Measurements from ENCODE around the gene C19orf53. TPM values are rescaled to one million over a fixed set of nuclear protein-coding genes. Genes with fewer than 3 reads are reported as not detected.

C19orf53 gene
- polyA plus RNA-seq, 3 donors: 125 to 156 (median 132) TPM

- Mint-ChIP-seq H3K36me3 (peaks cover 7 to 21% of the 10 kb centered on the region in 2 donors), H3K9me3 (no peaks in the 10 kb centered on the region), H3K27me3 (ENCODE audit: low read depth in 3 of 3) (peaks cover 0 to 4% (median 0%) of the 10 kb centered on the region in 3 donors), H3K4me3 (no peak overlapping the region), H3K4me1 (peaks cover 19% of the 10 kb centered on the region), H3K27ac (no peak overlapping the region)
- Histone ChIP-seq H3K27ac (ENCODE audit: low read depth in 1 of 2, low read length in 2 of 2) (no peak overlapping the region), H4K20me1 (ENCODE audit: insufficient read depth, low read length) (no peaks in the 10 kb centered on the region), H3K9me3 (replicated peaks in 1 of 2; ENCODE audit: control insufficient read depth in 1 of 2, insufficient read depth in 1 of 2, low read length in 2 of 2) (no peaks in the 10 kb centered on the region), H3K4me2 (replicated peaks; ENCODE audit: extremely low read depth, low read length, poor library complexity, severe bottlenecking) (no peak overlapping the region), H2AFZ (ENCODE audit: insufficient read depth, low read depth, low read length, poor library complexity, severe bottlenecking) (no peak overlapping the region), H3K36me3 (replicated peaks in 1 of 2; ENCODE audit: control insufficient read depth in 1 of 2, insufficient read depth in 2 of 2, low read length in 2 of 2) (no peaks in the 10 kb centered on the region), H3K9ac (ENCODE audit: insufficient read depth, low read length, poor library complexity, severe bottlenecking) (no peak overlapping the region), H3K79me2 (ENCODE audit: insufficient read depth, low read length) (peaks cover 2% of the 10 kb centered on the region), H3K27me3 (ENCODE audit: control insufficient read depth in 2 of 2, insufficient read depth in 2 of 2, low read length in 2 of 2) (no peaks in the 10 kb centered on the region), H3K4me1 (ENCODE audit: control insufficient read depth in 1 of 2, insufficient read depth in 2 of 2, low read length in 2 of 2) (peaks cover 26 to 27% of the 10 kb centered on the region in 2 donors), H3K4me3 (replicated peaks in 1 of 3; ENCODE audit: low read depth in 2 of 3, low read length in 3 of 3) (no peak overlapping the region)
- intact Hi-C loops (cut with micrococcal nuclease): loop anchor here (5.0 kb wide), 2 partner anchors 63 to 118 kb away; partner anchors contain the start of gene ZSWIM4 (in 1 of the 2)
- no peak for TF ChIP-seq CTCF (IDR thresholded peaks at IDR 0.05)
- WGBS (ENCODE audit: insufficient coverage): 100% methylated on average over 1 of the region's 2 CpGs
- no peak for DNase-seq
Measured at GRCh38 chr19:13734751-13735150, 39.5 kb upstream of the C19orf53 start.

DNA sequence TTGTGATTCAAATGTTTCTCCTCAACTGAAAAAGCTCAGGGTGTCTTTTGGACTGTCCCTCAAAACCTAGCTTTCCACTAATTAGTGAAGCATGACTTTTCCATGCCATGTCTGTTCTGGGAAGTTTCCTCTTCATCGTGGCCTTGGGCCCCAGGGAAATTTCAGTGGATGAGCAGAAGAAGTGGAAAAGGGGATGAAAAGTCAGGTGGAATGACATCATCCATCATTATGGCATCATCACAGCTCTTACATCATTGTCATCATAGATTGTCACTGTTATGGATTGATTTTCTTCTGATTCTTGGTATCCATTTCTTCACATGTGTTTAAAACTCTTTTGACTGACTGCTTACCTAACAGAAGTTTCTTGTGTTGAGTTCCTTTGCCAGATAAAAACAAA, 36.2 kb upstream of the C19orf53 start:
- no peak for TF ChIP-seq CTCF (IDR thresholded peaks at IDR 0.05)
- Histone ChIP-seq H3K27ac (ENCODE audit: low read depth in 1 of 2, low read length in 2 of 2) (no peak overlapping the region), H3K4me2 (replicated peaks; ENCODE audit: extremely low read depth, low read length, poor library complexity, severe bottlenecking) (no peak overlapping the region), H3K4me3 (replicated peaks in 1 of 3; ENCODE audit: low read depth in 2 of 3, low read length in 3 of 3) (no peak overlapping the region), H4K20me1 (ENCODE audit: insufficient read depth, low read length) (no peaks in the 10 kb centered on the region), H3K9me3 (replicated peaks in 1 of 2; ENCODE audit: control insufficient read depth in 1 of 2, insufficient read depth in 1 of 2, low read length in 2 of 2) (no peaks in the 10 kb centered on the region), H3K4me1 (ENCODE audit: control insufficient read depth in 1 of 2, insufficient read depth in 2 of 2, low read length in 2 of 2) (no peaks in the 10 kb centered on the region), H3K9ac (ENCODE audit: insufficient read depth, low read length, poor library complexity, severe bottlenecking) (no peak overlapping the region), H3K27me3 (ENCODE audit: control insufficient read depth in 2 of 2, insufficient read depth in 2 of 2, low read length in 2 of 2) (no peaks in the 10 kb centered on the region), H3K79me2 (ENCODE audit: insufficient read depth, low read length) (no peaks in the 10 kb centered on the region), H2AFZ (ENCODE audit: insufficient read depth, low read depth, low read length, poor library complexity, severe bottlenecking) (no peak overlapping the region), H3K36me3 (replicated peaks in 1 of 2; ENCODE audit: control insufficient read depth in 1 of 2, insufficient read depth in 2 of 2, low read length in 2 of 2) (no peaks in the 10 kb centered on the region)
- Mint-ChIP-seq H3K4me1 (no peaks in the 10 kb centered on the region), H3K27ac (no peak overlapping the region), H3K36me3 (peaks cover 11 to 27% of the 10 kb centered on the region in 2 donors), H3K27me3 (ENCODE audit: low read depth in 3 of 3) (peaks cover 0 to 4% (median 2%) of the 10 kb centered on the region in 3 donors), H3K9me3 (peaks cover 0 to 3% (median 0%) of the 10 kb centered on the region in 7 donors), H3K4me3 (no peak overlapping the region)
- no CpG with 5 or more reads among the region's 1 CpG for WGBS (ENCODE audit: insufficient coverage)
- intact Hi-C loops (cut with micrococcal nuclease): no loop called here
- DNase-seq: no peak
